CD4-positive, alpha-beta T cell treated with Interleukin-15 for 4 hours (primary cell): Measurements from ENCODE around the gene TLR6.
"Not testable (repeated sequence)": the region's sequence is repeated elsewhere in the genome, so short reads cannot be mapped to it uniquely, and the experiment has no call there.

Source experiments
- DNase-seq: peaks from one replicate; pipeline ENCODE4 v3.0.0-alpha.2; 2020; ENCODE audit warnings: low spot score

Gene TLR6

GRCh38 chr4:38785041-38785790 lies 71.4 kb downstream of the TLR6 start:
- DNase-seq, result no peak

DNA sequence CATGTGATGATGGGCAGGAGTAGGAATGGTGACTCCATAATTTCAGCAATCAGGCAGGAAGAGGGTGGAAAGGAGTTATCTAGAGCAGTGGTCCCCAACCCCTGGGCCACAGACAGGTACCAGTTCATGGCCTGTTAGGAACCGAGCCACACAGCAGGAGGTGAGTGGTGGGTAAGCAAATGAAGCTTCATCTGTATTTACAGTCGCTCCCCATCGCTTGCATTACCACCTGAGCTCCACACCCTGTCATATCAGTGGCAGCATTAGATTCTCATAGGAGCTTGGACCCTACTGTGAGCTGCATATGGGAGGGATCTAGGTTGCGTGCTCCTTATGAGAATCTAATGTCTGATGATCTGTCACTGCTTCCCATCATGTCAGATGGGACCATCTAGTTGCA lies 72.5 kb downstream of the TLR6 start:
- no peak for DNase-seq

GRCh38 chr4:38783109-38783460 lies 73.5 kb downstream of the TLR6 start:
- no peak for DNase-seq

GRCh38 chr4:38782452-38783108 lies 74.0 kb downstream of the TLR6 start, which contains the start of gene TLR10:
Gene TLR10, minus strand, starts transcription at chr4:38782990. Its CDS starts 7,400 bp downstream, at chr4:38775590.
- DNase-seq, result peak; percentile 60

GRCh38 chr4:38781854-38782261 lies 74.8 kb downstream of the TLR6 start:
- DNase-seq, result no peak

GRCh38 chr4:38780833-38781484 lies 75.7 kb downstream of the TLR6 start:
- no peak for DNase-seq

GRCh38 chr4:38779790-38780189 lies 76.8 kb downstream of the TLR6 start:
- no peak for DNase-seq

- not testable (repeated sequence) for DNase-seq
Measured at GRCh38 chr4:38777925-38778324, 78.7 kb downstream of the TLR6 start.

DNA sequence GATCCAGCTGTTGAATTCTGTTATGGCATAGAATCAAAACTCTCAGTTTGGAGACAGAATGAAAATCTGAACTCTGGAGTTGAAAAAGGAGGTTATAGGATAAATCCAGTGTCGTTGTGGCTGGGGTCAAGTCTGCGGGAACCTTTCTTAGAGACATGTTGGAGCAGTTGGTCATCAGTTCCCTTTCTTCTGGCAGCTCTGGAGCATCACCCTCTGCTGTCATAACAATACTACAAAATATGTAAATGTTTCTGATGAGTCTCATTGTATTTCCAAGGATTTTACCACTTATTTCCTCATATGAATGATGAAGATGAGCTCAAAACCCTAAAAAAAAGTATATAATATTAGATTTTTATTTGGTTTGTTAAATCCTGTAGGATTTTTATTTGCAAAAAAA lies 81.3 kb downstream of the TLR6 start:
- no peak for DNase-seq

DNA sequence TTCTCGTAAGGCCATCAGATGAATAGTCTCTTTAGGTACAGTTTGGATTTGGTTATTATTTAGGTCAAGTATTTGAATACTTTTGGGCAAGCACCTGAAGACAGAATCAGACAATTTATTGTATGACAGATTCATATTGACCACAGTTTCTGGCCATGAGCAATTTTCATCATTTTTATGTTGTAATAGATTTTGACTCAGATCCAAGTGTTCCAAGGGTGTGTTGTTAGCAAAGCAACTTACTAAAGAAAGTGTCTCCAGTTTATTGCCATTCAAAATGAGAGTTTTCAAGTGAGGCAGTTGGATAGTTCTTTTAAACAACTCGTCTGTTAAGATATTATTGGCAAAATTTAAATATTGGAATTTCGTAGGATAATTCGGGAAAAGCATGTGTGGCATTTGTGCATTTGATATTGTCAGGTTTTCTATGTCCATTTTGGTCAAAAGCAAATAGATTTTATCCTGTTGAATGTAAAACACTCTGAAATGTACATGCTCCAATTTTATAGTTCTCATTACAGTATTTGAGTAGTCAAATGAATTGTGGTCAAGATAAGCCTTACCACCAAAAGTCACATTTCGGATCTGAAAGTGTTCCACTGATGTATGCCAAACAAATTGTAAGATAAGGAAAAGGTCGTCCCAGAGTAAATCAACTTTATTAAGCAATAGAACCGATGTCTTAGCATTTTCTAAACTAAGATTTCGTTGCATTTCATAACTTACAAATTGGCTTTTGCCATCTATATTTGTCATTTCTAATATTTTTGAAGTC lies 82.2 kb downstream of the TLR6 start:
- no peak for DNase-seq
